NCI-H82 treated with DMSO at 0.1 percent for 48 hours (cell line): ENCODE data around the gene C19orf67.

Source experiments
- DNase-seq: peaks from one replicate; lab custom pipeline; 2025; ENCODE audit not compliant: unreplicated experiment; lab: John Stamatoyannopoulos, UW

C19orf67 gene

DNA sequence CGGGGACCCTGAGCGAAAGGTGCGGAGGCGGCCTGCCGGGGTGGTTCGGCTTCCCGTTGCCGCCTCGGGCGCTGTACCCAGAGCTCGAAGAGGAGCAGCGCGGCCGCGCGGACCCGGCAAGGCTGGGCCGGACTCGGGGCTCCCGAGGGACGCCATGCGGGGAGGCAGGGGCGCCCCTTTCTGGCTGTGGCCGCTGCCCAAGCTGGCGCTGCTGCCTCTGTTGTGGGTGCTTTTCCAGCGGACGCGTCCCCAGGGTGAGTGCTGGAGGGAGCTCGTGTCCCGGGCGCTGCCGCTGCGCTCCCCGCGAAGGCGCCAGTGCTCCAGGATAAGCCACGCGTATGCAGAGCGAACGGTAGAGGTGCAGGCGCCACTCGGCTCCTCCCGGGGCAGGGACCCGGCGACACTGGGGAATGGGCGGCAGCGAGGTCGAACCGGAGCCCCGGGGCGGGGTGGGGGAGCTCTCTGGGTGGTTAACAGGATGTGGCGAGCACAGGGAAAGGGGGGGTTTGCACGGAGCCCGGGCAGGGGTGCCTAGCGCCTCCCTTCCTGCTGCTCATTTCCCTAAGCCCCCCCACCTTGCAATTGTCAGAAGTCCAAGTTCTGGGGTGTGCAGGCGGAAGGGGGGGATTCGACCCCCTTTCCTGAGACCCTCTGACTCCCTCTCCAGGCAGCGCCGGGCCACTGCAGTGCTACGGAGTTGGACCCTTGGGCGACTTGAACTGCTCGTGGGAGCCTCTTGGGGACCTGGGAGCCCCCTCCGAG is 53.7 kb downstream of the C19orf67 start, which contains the start of gene IL27RA:
IL27RA (plus strand) TSS at position 44 of the 762 bp plus-strand sequence; CDS start at position 155, 111 bp downstream.
- DNase-seq: peak; percentile 29
